ENCODE data around the gene MYO9B. TPM values are rescaled to one million over a fixed set of nuclear protein-coding genes. Genes with fewer than 3 reads are reported as not detected.

Gene MYO9B
- polyA plus RNA-seq, 2 of the 4 experiments (the other 2 are of a cell fraction): 13.0 to 27.7 TPM

DNA sequence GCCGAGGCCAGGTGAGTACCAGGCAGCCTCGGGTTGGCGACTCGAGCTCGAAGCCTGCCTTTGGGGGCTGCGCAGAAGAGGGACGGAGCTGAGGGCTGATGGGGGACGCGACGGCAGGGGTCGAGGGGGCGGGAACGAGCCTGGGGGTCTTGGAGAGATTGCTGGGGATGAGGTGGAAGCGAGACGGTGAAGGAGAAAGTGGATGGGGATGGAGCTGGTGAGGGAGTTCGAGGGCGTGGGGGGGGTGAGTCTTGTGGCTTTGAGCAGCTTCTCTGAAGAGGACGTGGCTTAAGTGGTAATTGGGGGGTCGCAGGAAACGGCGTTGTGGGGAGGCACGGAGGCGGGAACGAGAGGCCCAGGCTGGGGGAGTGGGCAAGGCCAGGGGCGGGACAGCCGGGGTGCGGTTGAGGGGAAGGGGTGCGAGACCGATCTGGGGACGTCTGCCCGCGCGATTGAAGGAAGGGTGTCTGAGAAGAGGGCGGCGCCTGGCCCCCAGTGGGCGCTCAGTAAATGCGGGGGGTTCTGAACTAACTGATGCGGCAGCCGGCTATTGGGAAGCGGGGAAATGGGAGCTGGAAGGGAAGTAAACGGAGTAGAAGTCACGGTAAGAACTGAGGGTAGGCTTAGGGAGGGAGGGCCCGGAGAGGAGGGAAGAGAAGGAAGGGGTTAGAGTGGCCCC lies 426 bp downstream of the MYO9B start:
- DNase-seq (ENCODE audit: low read depth in 1 of 2, low spot score in 1 of 2) (peak in 1 of 2 experiments; percentile 22), FAIRE-seq (no peak), ATAC-seq (no peak)
- H3K4me1 ChIP-seq: peaks cover 40% of the 10 kb centered on the region
- H3K27ac ChIP-seq: peak overlapping the region; percentile 88 to 99
- CTCF ChIA-PET: interaction anchor here (0.7 to 1.1 kb wide), 3 partner anchors 24 to 217 kb away, joined by 3 to 4 read pairs (median 3); no protein-coding TSS in a partner anchor
- peak overlapping the region; percentile 93 for H3K4me3 ChIP-seq
- no peaks in the 10 kb centered on the region for H3K9me3 ChIP-seq
- under 1% methylated on average over 23 of the region's 43 CpGs for WGBS (ENCODE audit: missing lambda C conversion rate)
- TF ChIP-seq, protein P1, sequence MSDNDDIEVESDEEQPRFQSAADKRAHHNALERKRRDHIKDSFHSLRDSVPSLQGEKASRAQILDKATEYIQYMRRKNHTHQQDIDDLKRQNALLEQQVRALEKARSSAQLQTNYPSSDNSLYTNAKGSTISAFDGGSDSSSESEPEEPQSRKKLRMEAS (IDR thresholded peaks at IDR 0.05): 0 out of 2 replicates have a peak, but pooled peaks have one; percentile 17
- TF ChIP-seq, protein P2, sequence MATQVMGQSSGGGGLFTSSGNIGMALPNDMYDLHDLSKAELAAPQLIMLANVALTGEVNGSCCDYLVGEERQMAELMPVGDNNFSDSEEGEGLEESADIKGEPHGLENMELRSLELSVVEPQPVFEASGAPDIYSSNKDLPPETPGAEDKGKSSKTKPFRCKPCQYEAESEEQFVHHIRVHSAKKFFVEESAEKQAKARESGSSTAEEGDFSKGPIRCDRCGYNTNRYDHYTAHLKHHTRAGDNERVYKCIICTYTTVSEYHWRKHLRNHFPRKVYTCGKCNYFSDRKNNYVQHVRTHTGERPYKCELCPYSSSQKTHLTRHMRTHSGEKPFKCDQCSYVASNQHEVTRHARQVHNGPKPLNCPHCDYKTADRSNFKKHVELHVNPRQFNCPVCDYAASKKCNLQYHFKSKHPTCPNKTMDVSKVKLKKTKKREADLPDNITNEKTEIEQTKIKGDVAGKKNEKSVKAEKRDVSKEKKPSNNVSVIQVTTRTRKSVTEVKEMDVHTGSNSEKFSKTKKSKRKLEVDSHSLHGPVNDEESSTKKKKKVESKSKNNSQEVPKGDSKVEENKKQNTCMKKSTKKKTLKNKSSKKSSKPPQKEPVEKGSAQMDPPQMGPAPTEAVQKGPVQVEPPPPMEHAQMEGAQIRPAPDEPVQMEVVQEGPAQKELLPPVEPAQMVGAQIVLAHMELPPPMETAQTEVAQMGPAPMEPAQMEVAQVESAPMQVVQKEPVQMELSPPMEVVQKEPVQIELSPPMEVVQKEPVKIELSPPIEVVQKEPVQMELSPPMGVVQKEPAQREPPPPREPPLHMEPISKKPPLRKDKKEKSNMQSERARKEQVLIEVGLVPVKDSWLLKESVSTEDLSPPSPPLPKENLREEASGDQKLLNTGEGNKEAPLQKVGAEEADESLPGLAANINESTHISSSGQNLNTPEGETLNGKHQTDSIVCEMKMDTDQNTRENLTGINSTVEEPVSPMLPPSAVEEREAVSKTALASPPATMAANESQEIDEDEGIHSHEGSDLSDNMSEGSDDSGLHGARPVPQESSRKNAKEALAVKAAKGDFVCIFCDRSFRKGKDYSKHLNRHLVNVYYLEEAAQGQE (IDR thresholded peaks at IDR 0.05): no peak
- peak; percentile 55; the same call in 1 of the 2 replicates for TF ChIP-seq PHF8 (IDR thresholded peaks at IDR 0.05; ENCODE audit: borderline replicate concordance, low read depth)
- TF ChIP-seq NPAS2 (CRISPR knock-in tag; IDR thresholded peaks at IDR 0.05; ENCODE audit: borderline replicate concordance): no peak
- TF ChIP-seq, protein P3, sequence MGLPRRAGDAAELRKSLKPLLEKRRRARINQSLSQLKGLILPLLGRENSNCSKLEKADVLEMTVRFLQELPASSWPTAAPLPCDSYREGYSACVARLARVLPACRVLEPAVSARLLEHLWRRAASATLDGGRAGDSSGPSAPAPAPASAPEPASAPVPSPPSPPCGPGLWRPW (IDR thresholded peaks at IDR 0.05): no peak
- peak in 1 of 2 experiments; percentile 42; a peak in 1 of 5 replicates for TF ChIP-seq JUN (IDR thresholded peaks at IDR 0.05)
- TF ChIP-seq, protein P4, sequence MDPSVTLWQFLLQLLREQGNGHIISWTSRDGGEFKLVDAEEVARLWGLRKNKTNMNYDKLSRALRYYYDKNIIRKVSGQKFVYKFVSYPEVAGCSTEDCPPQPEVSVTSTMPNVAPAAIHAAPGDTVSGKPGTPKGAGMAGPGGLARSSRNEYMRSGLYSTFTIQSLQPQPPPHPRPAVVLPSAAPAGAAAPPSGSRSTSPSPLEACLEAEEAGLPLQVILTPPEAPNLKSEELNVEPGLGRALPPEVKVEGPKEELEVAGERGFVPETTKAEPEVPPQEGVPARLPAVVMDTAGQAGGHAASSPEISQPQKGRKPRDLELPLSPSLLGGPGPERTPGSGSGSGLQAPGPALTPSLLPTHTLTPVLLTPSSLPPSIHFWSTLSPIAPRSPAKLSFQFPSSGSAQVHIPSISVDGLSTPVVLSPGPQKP (IDR thresholded peaks at IDR 0.05; ENCODE audit: low read depth, low read length): no peak
- TF ChIP-seq ZSCAN20 (CRISPR knock-in tag; IDR thresholded peaks at IDR 0.05): no peak
- no peak for TF ChIP-seq KDM5A (IDR thresholded peaks at IDR 0.05)
- no peak for TF ChIP-seq RFX5 (IDR thresholded peaks at IDR 0.05)
- TF ChIP-seq HEYL (CRISPR knock-in tag; IDR thresholded peaks at IDR 0.05): no peak
- TF ChIP-seq RCOR1 (IDR thresholded peaks at IDR 0.05; ENCODE audit: low read depth, low read length): no peak
- no peak for TF ChIP-seq CHD2 (IDR thresholded peaks at IDR 0.05; ENCODE audit: low read length, partially characterized antibody)
- no peak for TF ChIP-seq HOXB13 (CRISPR knock-in tag; IDR thresholded peaks at IDR 0.05; ENCODE audit: low read depth)
- no peak for TF ChIP-seq MYC (IDR thresholded peaks at IDR 0.05; ENCODE audit: borderline replicate concordance, low read length)
- TF ChIP-seq RARB (CRISPR knock-in tag; IDR thresholded peaks at IDR 0.05): no peak
- peak overlapping the region; percentile 95 for H3K4me2 ChIP-seq
- POLR2A ChIA-PET: interaction anchor here (1.7 kb wide), 1 partner anchor 140 kb away, joined by 4 read pairs; no protein-coding TSS in a partner anchor

DNA sequence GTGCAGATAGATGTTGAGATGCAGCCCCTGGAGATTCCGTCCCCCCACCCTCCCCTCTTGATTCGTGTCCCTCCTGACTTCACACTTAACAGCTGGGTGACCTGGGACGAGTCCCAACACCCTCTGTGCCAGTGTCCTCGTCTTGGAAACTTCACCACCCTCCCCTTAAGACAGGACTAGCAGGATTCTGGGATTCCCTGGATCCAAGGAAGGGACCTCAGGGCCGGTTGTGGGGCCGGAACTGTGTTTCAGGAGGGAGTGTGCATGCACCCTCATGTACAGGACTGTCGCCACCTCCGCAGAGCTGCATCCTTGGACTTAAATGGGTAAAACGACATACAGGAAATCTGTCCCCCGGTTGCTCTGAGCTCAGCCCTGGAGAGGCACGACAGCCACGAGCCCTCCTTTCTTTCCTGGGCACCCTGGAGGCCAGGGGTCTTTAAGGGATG lies 990 bp downstream of the MYO9B start:
- peaks cover 40% of the 10 kb centered on the region for H3K4me1 ChIP-seq
- WGBS (ENCODE audit: missing lambda C conversion rate): 27% methylated on average over 8 of the region's 12 CpGs
- H3K4me2 ChIP-seq: peak overlapping the region; percentile 95
- no peak for DNase-seq (ENCODE audit: low read depth in 1 of 2, low spot score in 1 of 2)
- no peak for FAIRE-seq
- POLR2A ChIA-PET: interaction anchor here (1.7 kb wide), 1 partner anchor 139 kb away, joined by 4 read pairs; no protein-coding TSS in a partner anchor
- no peak for ATAC-seq
- no peaks in the 10 kb centered on the region for H3K9me3 ChIP-seq
- no peak for TF ChIP-seq POLR2AphosphoS2 (conservative IDR thresholded peaks at IDR 0.05; ENCODE audit: low read length)
- TF ChIP-seq, protein P1 (IDR thresholded peaks at IDR 0.05): no peak
- no peak for TF ChIP-seq MAFK (IDR thresholded peaks at IDR 0.05; ENCODE audit: partially characterized antibody)
- TF ChIP-seq HDAC2 (IDR thresholded peaks at IDR 0.05): no peak
- no peak for TF ChIP-seq KDM5A (IDR thresholded peaks at IDR 0.05)
- TF ChIP-seq, protein P5, sequence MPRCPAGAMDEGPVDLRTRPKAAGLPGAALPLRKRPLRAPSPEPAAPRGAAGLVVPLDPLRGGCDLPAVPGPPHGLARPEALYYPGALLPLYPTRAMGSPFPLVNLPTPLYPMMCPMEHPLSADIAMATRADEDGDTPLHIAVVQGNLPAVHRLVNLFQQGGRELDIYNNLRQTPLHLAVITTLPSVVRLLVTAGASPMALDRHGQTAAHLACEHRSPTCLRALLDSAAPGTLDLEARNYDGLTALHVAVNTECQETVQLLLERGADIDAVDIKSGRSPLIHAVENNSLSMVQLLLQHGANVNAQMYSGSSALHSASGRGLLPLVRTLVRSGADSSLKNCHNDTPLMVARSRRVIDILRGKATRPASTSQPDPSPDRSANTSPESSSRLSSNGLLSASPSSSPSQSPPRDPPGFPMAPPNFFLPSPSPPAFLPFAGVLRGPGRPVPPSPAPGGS (IDR thresholded peaks at IDR 0.05): no peak
- TF ChIP-seq JUN (IDR thresholded peaks at IDR 0.05): no peak
- TF ChIP-seq RFX5 (IDR thresholded peaks at IDR 0.05): no peak
- TF ChIP-seq FOSL2 (IDR thresholded peaks at IDR 0.05): no peak
- TF ChIP-seq FOSL2 (CRISPR knock-in tag; IDR thresholded peaks at IDR 0.05): no peak
- TF ChIP-seq CHD4 (IDR thresholded peaks at IDR 0.05; ENCODE audit: borderline replicate concordance): no peak
- no peak for TF ChIP-seq ZNF302 (CRISPR knock-in tag; IDR thresholded peaks at IDR 0.05)
- no peak for TF ChIP-seq NFE2L2 (conservative IDR thresholded peaks at IDR 0.05; ENCODE audit: low read length)
- no peak for TF ChIP-seq CEBPB (IDR thresholded peaks at IDR 0.05)
- no peak for TF ChIP-seq EHF (CRISPR knock-in tag; IDR thresholded peaks at IDR 0.05)
- no peak for TF ChIP-seq MYC (IDR thresholded peaks at IDR 0.05; ENCODE audit: borderline replicate concordance, low read length)
- no peak for TF ChIP-seq HOXB5 (CRISPR knock-in tag; IDR thresholded peaks at IDR 0.05)
- TF ChIP-seq GATA3 (IDR thresholded peaks at IDR 0.05; ENCODE audit: borderline replicate concordance): no peak
- no peak for TF ChIP-seq POLR2A (IDR thresholded peaks at IDR 0.05; ENCODE audit: low read length)
- no peak for TF ChIP-seq SMC3 (IDR thresholded peaks at IDR 0.05)
- no peak for TF ChIP-seq SREBF2 (IDR thresholded peaks at IDR 0.05)
- H3K27ac ChIP-seq: peak overlapping the region; percentile 88 to 99; a peak in 5 of 6 replicates
- H3K4me3 ChIP-seq: peak overlapping the region; percentile 93
- CTCF ChIA-PET: interaction anchor here (1.0 to 1.9 kb wide), 3 partner anchors 8 to 216 kb away, joined by 3 to 5 read pairs (median 4); no protein-coding TSS in a partner anchor

All from A549 (cell line).